ENCODE results near the gene GPR108.
A peak's percentile ranks its signal among the peaks of the same experiment; 100 is the strongest.
"Not testable (repeated sequence)": the region's sequence is repeated elsewhere in the genome, so short reads cannot be mapped to it uniquely, and the experiment has no call there.

GPR108 gene

DNA sequence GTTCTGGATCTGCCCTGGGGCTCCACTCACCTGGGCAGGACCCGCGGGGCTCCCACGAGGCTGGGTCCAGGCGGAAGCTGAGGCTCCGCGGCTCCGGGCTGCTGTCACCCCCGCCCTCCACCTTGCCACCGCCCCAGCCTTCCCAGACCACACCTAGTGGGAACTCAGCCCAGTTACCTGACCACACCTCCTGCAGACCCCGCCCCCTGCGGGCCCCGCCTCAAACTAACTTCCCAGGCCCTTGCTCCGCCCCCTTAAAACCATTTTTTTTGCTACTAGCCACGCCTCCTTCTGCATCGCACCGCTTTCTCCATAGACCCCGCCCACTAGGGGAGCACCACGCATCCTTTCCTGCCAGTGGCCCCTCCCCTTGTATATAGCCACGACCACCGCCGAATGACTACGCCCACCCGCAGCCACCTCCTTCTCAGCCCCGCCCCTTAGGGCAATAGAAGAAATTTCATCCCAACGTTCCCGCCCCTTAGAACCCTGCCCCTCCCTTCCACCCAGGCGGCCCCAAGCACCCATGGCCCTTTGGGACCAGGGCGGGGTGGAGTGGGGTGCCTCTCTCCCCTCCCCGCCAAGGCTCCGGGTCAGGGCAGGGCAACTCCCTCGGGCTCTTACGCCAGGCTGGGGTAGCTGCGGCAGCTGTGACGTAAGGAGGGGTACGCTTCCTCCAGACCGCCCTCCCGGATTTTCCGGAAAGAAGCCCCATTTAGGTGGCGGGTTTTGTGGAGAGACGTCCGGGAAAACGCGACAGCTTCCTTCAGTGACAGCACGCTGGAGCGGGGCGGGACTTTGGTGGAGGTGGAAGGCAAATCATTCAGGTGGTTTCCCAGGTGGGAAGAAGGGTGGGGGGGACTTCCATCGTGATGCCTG, 30.2 kb upstream of the GPR108 start, which contains the start of gene SH2D3A:
Gene SH2D3A, minus strand, starts transcription at position 79 of the 879 bp plus-strand sequence. CDS start 3,687 bp downstream, outside the sequence.
- H3K4me3 ChIP-seq (ENCODE audit: low read length) = peak within 1 kb of the TSS; percentile 57
- TF ChIP-seq, protein P1, sequence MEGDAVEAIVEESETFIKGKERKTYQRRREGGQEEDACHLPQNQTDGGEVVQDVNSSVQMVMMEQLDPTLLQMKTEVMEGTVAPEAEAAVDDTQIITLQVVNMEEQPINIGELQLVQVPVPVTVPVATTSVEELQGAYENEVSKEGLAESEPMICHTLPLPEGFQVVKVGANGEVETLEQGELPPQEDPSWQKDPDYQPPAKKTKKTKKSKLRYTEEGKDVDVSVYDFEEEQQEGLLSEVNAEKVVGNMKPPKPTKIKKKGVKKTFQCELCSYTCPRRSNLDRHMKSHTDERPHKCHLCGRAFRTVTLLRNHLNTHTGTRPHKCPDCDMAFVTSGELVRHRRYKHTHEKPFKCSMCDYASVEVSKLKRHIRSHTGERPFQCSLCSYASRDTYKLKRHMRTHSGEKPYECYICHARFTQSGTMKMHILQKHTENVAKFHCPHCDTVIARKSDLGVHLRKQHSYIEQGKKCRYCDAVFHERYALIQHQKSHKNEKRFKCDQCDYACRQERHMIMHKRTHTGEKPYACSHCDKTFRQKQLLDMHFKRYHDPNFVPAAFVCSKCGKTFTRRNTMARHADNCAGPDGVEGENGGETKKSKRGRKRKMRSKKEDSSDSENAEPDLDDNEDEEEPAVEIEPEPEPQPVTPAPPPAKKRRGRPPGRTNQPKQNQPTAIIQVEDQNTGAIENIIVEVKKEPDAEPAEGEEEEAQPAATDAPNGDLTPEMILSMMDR (IDR thresholded peaks at IDR 0.05; ENCODE audit: insufficient read depth, low read depth, low read length, missing control alignments) = no peak
- DNase-seq (ENCODE audit: low read depth) = peak; percentile 98

DNA sequence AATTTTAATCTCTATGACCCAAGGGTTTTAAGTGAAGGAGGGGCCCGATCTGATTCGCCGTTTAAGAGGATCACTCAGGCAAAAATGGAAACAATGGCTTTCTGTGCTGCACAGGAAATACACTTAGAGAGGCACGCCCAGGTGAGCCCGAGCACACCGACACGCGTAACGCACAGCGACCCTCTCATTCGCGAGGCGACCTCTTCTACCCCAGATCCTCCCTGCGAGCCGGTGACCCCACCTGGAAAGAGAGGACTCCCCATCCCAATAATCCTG, 29.6 kb upstream of the GPR108 start:
- peak; percentile 66 for DNase-seq (ENCODE audit: low read depth)
- TF ChIP-seq, protein P1 (IDR thresholded peaks at IDR 0.05; ENCODE audit: insufficient read depth, low read depth, low read length, missing control alignments) = no peak
- H3K4me3 ChIP-seq (ENCODE audit: low read length) = peak overlapping the region; percentile 57

DNA sequence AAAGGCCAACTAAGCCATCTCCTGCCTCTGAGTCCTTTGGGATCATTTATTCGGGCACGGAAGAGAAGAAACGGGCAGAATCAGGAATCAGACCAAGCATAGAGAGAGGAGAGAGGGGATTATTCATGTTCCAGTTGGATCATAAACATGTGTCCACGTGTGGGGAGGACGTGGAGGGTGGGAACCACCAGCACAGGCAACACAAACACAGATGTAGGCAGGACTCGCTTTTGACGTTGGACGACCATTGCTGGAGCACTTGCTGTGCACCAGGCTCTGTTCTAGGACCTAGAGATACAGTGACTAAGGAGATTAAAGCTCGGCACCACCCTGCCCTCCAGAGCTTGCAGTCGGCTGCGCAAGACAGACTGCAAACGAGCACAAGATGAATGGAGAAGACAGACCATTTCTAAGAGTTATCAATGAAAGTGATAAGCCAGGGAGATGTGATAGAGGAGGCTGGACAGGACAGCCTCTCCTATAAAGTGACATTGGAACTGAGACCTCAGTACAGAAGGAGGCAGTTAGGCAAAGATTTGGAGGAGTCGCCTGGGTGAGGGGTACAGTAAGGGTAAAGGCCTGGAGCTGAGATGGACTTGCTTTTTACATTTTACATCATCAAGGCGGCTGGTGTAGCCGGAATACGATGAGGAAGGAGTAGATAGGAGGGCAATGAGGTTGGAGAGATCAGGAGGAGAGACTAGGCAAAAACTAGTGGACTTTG, 29.1 kb upstream of the GPR108 start:
- TF ChIP-seq, protein P1 (IDR thresholded peaks at IDR 0.05; ENCODE audit: insufficient read depth, low read depth, low read length, missing control alignments) = no peak
- peak overlapping the region; percentile 57 for H3K4me3 ChIP-seq (ENCODE audit: low read length)
- DNase-seq (ENCODE audit: low read depth) = peak; percentile 77

DNA sequence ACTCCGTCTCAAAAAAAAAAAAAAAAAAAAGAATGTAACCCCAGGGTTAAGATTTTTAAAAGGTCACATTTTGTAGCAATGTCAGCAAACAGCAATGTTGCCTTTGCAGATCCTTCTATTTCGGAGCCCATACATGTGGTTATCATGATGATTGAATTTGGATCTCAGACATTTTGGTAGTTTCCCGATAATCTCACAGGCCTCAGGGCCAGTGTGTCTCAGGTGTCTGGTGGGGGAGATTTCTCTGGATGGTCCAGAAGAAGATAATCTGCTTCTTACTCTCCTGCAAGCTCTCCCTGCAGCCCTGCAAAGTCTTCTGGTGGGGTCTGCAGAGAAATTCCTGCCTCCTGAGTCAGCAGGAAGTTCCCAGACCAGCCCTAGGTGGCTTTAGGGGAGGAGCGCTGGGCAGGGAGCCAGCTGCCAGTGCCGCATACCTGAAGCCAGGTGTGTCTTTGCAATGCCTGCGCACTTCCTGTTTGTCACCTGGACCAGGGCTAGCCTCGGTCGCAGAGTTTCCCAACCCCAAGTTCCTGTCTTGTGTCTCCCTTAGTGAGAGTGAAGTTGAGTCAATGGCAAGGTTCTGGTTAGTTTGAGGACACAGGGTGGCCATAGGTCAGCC, 28.5 kb upstream of the GPR108 start:
- TF ChIP-seq, protein P1 (IDR thresholded peaks at IDR 0.05; ENCODE audit: insufficient read depth, low read depth, low read length, missing control alignments) = no peak
- peak; percentile 95 for DNase-seq (ENCODE audit: low read depth)
- peak overlapping the region; percentile 57 for H3K4me3 ChIP-seq (ENCODE audit: low read length)

DNA sequence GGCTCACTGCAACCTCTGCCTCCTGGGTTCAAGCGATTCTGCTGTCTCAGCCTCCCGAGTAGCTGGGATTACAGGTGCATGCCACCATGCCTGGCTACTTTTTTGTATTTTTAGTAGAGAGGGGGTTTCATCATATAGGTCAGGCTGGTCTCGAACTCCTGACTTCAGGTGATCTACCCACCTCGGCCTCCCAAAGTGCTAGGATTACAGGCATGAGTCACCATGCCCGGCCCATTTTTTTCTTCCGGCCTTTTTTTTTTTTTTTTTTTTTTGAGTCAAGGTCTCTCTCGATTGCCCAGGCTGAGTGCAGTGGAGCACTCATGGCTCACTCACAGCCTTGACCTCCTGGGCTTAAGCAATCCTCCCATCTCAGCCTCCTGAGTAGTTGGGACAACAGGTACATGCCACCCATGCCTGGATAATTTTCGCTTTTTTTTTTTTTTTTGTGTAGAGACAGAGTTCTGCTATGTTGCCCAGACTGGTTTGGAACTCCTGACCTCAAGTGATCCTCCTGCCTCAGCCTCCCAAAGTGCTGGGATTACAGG, 24.9 kb upstream of the GPR108 start:
- H3K4me3 ChIP-seq (ENCODE audit: low read length) = not testable (repeated sequence)
- peak; percentile 36 for DNase-seq (ENCODE audit: low read depth)

DNA sequence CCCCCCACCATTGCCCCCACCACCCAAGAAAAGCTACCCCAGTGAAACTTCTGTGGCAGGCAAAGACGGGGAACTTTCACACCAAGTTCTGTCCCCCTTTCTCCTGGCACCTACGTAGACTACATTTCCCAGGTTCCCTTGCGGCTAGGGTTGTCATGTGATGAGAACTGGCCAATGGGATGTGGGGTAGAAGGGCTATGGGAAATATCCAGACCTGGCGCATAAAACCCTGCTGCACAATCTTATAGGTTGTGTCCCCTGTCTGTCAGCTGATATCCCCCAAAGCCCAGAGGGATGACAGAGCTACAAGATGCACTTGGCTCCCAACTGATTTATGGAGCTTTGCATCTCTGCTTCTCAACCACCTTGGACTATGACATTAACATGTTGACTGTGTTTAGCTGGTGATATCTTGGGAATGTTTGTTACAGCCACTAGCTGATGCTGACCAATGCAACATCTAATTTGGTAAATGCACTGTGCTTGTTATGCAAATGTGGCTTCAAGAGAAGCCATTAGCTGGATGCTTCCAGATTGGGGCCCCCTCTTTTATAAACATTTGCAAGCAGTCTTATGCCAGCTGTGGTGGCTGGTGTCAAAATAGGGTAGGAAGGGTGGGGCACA, 23.8 kb upstream of the GPR108 start:
- no peak for DNase-seq (ENCODE audit: low read depth)
- TF ChIP-seq, protein P1 (IDR thresholded peaks at IDR 0.05; ENCODE audit: insufficient read depth, low read depth, low read length, missing control alignments) = no peak

More for the DNA sequence above, 23.8 kb upstream of the GPR108 start:
- H3K4me3 ChIP-seq (ENCODE audit: low read length) = no peak overlapping the region
